GM12874 (cell line): ENCODE results near the gene IGSF9B.

Experiments
- CTCF ChIP-seq: IDR thresholded peaks from 2 replicates; pipeline ENCODE4 v1.5.1; 2011; ENCODE audit warnings: low read depth, mild to moderate bottlenecking, control low read depth, low read length, moderate library complexity; ENCODE audit not compliant: insufficient read depth

Gene IGSF9B

DNA sequence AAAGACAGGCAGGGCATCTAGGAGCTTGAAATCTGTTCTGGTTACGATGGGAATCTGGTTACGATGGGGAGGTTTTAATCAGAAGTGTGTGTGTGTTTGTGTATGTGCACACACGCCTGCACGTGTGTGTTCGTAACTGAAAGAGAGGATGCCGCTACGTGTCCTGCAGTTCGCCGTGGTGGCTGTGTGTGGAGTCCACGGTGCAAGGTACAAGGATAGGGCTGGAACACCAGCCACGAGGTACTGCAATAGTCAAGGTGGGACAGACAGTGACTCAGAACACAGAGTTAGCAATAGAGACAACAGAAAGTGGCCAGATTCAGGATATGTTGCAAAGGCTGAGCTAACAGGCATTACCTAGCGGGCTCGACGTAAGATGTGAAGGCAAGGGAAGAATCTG is 46.7 kb downstream of the IGSF9B start:
- no peak for TF ChIP-seq CTCF

DNA sequence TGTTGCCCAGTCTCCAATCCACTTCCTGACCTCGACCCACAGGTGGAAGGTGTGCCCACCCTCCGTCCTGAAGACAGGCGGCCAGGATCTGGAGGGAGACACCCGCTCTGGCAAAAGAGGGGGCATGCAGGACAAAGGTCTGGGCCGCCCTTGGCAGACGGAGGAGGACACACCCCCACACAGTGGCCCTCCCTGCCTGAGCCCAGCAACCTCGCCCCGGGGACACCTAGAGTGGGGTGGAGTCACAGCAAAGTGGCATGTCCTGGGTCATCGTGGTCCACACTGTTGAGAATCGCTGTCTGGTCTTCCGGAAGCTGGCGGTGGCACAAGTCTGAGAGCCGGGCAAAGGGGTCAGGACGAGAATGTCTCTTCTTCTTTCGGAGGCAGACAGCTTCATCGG is 47.9 kb downstream of the IGSF9B start:
- no peak for TF ChIP-seq CTCF

GRCh38 chr11:133907841-133908241 is 48.9 kb downstream of the IGSF9B start:
- no peak for TF ChIP-seq CTCF

DNA sequence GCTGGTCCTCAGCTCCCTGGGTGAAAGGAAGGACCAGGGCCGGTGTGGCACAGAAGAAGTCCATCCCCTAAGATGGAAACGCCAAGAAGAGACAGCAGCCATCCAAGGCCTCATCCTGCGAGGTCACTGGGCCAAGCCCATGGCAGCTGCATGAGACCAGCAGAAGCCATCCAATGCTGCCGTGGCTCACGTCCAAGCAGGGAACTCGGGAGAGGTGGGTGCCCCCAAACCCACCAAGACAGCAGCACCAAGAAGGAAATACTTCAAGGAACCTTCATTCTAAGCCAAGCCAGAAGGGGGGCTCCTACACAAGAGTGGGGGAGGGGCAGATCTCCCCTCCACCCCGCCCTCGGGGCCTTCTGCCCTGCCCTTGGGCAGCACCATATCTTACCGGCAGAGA is 49.6 kb downstream of the IGSF9B start:
- no peak for TF ChIP-seq CTCF

DNA sequence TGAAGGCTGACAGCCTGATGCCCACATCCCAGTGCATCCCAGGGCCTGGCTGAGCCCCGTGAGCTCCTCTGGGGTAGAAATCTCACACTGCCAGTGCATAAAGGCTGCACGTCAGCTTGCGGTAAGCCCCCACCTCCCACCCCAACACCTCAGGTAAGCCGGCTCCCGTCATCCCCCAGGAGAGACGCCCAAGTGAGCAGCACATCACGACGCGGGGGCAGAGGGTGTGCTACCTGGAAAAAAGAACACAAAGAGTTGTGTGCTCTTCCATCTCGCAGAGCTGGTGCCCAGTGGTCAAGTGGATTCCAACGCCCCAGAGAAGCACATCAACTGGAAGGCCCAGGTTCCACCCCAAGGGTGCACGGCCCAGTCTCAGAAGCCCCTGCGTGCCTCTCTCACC is 50.0 kb downstream of the IGSF9B start:
- no peak for TF ChIP-seq CTCF

DNA sequence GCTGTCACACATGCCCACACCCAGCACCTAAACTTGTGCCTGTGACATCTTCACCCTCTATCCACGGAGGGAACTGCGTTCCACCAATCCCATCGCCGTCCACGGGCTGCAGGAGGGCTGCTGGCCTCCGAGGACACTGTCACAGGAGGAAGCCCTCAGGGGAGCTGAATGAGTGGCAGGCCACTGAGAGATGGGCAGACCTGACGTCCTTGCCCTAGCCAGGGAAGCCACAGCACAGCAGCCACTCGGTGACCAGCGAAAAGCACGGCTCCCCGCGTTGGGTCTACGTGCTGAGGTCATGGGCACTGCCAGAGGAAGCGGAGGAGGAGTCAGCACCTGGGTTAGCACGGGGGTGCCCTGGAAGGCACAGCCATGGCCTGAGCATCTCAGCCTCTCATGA is 50.5 kb downstream of the IGSF9B start:
- TF ChIP-seq CTCF = no peak

DNA sequence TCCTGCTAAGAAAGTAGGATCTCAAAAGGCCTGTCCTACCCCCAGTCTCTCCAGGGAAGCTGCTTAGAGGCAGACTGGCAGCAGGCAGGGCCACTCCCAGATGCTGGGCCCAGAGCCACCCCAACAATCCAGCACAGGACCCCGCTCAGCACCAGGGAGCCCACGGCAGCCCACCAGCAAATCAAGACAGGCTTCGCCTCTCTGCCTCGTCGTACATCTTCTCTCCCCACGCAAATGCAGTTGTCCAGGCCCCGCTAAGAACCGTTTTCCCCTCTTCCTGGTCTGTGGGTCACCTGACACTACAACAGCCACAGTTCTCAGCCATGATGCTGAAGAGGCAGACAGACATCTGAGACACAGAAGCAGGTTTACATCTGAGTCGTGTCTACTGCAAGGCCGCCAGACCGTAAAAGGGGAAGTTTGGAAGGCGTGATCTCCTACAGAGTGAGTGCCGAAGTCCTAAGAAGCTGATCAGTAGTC is 51.1 kb downstream of the IGSF9B start:
- no peak for TF ChIP-seq CTCF
